CD4-positive, alpha-beta T cell treated with Interleukin-4 for 1 hour (primary cell): Measurements from ENCODE around the gene IDNK.
A peak's percentile ranks its signal among the peaks of the same experiment; 100 is the strongest.

Source experiments
- DNase-seq, 2 donors: peaks; one replicate each; pipeline ENCODE4 v3.0.0-alpha.2; 2020 to 2022

Gene IDNK

GRCh38 chr9:83636813-83637212 is 13.9 kb downstream of the IDNK start:
- no peak for DNase-seq

DNA sequence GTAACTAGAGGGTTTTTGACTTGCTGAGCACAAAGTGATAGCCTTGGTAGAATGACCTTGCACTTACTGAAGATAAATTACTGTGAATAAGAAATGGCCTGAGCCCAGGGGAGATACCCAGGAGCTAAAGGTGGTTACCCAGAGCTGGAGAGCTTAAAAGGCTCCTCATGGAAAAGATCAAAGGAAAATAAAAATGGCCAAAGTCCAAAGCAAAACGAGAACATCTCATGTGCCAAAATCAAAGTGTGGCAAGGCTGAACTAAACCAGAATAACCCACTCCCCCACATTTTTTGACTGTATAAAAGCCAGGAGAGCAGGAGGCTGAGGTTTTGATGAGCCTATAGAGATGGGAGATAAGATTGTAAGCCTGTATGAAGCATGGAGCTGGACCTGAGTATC is 14.4 kb downstream of the IDNK start:
- no peak for DNase-seq

- DNase-seq: no peak
These were observed 16.3 kb downstream of the IDNK start for GRCh38 chr9:83639266-83639665.

DNA sequence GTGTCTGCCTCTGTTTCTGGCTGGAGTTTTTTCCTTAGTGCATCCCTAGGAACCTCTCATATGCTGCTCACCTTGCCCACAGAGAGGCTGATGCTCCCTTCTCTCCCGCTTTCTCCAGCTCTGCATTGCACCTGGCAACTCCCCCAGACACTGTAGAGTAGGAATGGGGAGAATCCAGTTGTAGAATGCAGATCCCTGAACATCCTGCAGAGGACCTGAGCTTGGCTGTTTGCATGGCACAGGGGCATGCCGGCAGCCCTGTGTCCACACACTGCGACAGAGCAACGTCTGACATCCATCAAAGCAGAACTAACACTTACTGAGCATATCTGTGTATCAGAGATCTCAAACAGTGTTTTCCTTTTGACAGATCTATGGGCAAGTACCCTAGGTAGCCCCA is 19.9 kb downstream of the IDNK start:
- DNase-seq: no peak

DNA sequence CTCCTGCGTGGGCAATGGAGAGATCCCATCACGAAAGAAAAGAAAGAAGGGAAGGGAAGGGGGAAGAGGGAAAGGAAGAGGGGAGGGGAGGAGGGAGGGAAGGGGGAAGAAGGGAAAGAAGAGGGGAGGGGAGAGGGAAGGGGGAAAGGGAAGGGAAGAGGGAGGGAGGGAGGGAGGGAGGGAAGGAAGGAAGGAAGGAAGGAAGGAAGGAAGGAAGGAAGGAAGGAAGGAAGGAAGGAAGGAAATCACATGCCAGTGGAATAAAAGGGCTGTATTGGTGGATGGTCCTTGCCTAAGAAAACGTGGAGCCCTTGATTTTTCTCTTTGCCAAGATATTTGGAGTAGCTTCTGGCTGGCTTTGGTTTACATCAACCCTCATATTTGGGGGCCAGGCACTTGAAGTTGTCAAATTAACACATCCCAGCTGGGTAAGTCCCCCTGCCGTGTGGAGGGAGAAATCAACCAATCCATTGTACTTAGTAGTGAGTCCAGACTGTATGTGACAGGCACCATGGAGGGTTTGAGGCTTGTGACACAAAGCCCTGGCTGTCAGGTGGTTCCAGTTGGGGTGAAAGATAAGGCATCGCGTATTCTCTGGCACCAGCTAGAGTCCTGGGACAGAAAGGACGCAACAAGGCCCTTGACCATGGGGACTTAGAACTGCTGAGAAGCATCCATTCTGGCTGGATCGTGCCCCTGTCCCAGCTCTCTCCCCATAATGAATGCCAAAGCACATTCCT is 23.7 kb downstream of the IDNK start:
- DNase-seq: no peak

GRCh38 chr9:83649080-83649479 is 26.1 kb downstream of the IDNK start:
- peak; percentile 74 to 78 for DNase-seq

GRCh38 chr9:83649515-83649914 is 26.6 kb downstream of the IDNK start:
- DNase-seq: no peak

- DNase-seq: no peak
These were observed 28.6 kb downstream of the IDNK start for GRCh38 chr9:83651558-83651957.

- DNase-seq: no peak
These were observed 29.5 kb downstream of the IDNK start for GRCh38 chr9:83652433-83652832.

GRCh38 chr9:83655433-83655832 is 32.5 kb downstream of the IDNK start:
- DNase-seq: no peak

DNA sequence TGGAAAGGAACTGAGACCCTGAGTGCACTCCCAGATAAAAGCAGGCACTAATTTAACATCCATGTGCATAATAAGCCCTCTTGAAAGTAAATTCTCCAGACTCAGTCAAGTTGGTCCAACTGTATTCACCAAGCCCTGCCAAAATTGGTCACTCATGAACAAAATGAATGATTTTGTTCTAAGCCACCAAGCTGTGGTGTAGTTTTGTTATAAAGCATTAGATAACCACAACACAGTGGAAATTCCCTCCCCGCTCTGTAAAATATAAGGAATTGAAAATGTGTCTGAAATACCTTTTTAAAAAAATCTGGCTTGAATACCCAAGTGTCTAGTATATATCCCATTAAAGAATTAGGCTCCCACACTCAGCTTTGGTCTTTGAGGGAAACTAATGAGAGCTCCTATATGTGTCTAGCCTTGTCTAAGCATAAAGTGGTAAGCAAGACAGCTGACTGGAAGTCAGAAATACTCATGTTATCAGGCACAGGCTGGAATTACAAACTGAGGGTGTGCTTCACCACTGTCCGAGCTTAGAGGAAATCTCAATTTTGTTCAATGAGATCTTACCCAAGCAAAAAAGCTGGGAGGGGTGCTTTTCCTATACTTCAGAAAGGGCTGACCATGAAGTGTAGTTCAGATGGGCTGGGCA is 33.2 kb downstream of the IDNK start:
- no peak for DNase-seq

GRCh38 chr9:83656952-83657351 is 34.0 kb downstream of the IDNK start:
- DNase-seq: no peak

GRCh38 chr9:83662933-83663332 is 40.0 kb downstream of the IDNK start:
- no peak for DNase-seq

GRCh38 chr9:83665580-83666200 is 42.7 kb downstream of the IDNK start:
- no peak for DNase-seq

DNA sequence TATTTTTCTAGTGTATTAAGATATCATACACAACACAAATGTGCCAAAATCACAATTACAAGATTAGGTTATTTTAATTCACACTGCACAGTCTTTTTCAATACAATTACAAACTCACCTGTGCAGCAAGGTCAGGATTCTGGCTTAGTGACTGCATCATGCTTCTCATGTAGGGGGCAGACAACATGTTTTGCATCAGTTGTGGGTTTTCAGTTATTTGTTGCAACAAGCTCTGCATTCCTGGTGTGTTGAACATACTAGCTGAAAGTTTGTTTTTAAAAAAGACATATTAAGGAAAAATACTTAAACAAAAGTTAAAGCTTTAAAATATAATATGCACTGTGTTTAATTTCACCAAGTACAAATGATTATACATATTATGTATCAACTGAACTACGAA is 46.1 kb downstream of the IDNK start:
- DNase-seq: no peak

DNA sequence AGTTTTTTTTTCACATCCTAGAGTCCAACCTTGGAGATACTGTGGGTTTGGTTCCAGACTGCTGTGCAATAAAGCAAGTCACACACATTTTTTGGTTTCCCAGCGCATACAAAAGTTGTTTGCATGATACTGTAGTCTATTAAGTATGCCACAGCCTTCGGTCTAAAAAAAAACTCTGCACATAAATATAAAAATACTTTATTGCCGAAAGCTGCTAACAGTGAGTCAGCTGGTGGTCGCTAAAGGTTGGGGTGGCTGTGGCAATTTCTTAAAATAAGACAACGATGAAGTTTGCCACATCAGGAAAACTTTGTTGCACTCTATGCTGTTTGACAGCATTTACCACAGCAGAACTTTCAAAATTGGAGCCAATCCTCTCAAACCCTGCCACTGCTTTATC is 47.4 kb downstream of the IDNK start:
- DNase-seq: no peak

DNA sequence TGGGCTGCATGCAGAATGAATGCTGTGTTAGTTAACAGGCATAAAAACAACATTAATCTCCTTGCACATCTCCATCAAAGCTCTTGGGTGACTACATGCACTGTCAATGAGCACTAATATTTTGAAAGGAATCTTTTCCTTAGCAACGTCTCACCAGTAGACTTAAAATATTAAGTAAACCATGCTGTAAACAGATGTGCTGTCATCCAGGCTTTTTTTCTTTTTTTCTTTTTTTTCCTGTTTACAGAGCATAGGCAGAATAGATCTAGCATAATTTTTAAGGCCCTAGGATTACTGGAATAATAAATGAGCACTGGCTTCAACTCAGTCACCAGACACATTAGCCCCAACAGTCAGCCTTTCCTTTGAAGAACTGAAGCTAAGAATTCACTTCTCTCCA is 48.5 kb downstream of the IDNK start:
- no peak for DNase-seq

- no peak for DNase-seq
These were observed 52.5 kb downstream of the IDNK start for GRCh38 chr9:83675466-83675865.

- no peak for DNase-seq
These were observed 54.7 kb downstream of the IDNK start for GRCh38 chr9:83677596-83677995.

DNA sequence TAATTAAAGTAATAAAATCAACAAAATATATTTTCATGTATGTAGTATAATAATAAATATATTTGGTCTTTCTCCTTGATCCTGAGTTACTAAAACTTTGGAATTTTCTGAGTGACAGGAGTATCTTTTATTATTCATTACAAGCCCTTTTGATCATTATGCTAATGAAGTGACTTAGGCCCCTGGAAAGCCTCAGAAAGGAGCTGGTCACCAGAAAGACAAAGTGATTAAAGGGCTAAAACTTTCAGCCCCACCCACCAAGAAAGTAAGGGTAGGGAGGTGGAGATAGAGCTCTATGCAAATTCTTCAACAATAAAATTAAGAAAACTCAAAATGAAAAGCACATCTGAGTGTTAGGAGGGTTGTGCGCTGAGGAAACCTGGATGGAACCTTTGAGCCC is 57.3 kb downstream of the IDNK start:
- no peak for DNase-seq

- no peak for DNase-seq
These were observed 58.5 kb downstream of the IDNK start for GRCh38 chr9:83681490-83681889.

GRCh38 chr9:83688921-83689320 is 66.0 kb downstream of the IDNK start:
- no peak for DNase-seq

- DNase-seq: no peak
These were observed 68.5 kb downstream of the IDNK start for GRCh38 chr9:83691492-83691891.
